GM12801 (cell line): Measurements from ENCODE around the gene NELFCD.

Source experiments
- TF ChIP-seq, protein P1 (sequence below): IDR thresholded peaks from one replicate; pipeline ENCODE4 v1.5.1; 2011; ENCODE audit warnings: control low read depth; ENCODE audit not compliant: insufficient read length; ENCODE audit errors: extremely low read depth

The NELFCD gene

DNA sequence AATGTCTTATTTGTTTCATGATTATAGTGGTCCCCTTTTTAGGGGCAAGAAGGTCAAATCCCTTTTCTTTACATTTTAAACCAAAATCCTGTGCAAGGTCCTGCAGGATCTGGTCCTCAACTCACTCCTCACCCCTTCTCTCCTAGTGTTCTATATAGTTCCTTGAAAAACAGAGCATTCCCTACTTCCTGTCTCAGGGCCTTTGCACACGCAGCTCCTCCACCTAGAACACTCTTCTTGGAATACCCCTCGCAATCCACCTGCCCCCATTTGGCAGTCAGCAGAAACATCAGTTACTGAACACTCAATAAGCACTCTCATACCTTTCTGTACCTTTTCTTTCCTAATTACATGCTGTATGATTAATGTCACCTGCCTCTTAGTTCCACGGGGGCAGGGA, 54.3 kb downstream of the NELFCD start:
- TF ChIP-seq, protein P1, sequence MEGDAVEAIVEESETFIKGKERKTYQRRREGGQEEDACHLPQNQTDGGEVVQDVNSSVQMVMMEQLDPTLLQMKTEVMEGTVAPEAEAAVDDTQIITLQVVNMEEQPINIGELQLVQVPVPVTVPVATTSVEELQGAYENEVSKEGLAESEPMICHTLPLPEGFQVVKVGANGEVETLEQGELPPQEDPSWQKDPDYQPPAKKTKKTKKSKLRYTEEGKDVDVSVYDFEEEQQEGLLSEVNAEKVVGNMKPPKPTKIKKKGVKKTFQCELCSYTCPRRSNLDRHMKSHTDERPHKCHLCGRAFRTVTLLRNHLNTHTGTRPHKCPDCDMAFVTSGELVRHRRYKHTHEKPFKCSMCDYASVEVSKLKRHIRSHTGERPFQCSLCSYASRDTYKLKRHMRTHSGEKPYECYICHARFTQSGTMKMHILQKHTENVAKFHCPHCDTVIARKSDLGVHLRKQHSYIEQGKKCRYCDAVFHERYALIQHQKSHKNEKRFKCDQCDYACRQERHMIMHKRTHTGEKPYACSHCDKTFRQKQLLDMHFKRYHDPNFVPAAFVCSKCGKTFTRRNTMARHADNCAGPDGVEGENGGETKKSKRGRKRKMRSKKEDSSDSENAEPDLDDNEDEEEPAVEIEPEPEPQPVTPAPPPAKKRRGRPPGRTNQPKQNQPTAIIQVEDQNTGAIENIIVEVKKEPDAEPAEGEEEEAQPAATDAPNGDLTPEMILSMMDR, result no peak

DNA sequence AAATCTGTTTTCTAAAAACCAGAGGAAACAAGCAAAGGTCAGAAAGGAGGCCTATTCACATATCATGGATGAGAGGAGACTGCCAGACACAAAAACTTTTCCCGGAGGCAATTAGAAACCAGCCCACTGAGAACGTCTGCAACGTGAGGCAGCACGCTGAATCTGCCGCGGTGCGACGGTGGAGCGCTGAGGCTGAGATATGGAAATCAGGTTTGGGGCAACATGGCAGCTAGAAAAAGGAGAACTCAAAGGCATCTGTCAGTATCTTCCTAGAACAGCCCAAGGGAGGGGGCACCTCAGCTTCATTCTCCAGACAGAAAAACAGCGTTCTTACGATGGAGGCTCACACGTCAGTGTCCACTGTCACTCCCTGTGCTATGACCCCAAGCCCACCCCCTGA, 56.3 kb downstream of the NELFCD start:
- TF ChIP-seq, protein P1, result no peak

DNA sequence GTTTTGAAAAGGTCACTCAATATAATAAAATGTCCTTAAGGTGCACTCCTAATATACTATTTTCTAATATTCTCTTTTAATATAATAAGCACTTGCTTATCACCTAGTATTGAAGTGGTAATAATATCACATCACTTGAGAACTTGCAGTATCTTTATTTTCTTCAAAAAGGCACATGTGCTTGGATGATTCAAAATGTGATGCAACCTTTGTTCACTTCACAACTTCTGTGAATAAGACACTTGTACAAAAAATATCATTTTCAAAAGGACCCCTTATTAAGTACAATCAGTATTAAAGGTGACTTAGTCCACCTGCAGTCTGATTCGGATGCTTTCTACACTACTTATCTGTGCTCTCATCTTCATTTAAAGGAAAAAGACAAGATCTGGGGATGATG, 58.2 kb downstream of the NELFCD start:
- TF ChIP-seq, protein P1, result no peak

GRCh38 chr20:59040667-59041066, 59.6 kb downstream of the NELFCD start:
- TF ChIP-seq, protein P1, result no peak

- TF ChIP-seq, protein P1, result no peak
These were observed 61.2 kb downstream of the NELFCD start, which contains the start of gene PRELID3B for GRCh38 chr20:59042151-59042795. PRELID3B (minus strand) TSS chr20:59042786; CDS start chr20:59042730, 56 bp downstream.

GRCh38 chr20:59042796-59043631, 62.0 kb downstream of the NELFCD start:
- TF ChIP-seq, protein P1, result no peak

DNA sequence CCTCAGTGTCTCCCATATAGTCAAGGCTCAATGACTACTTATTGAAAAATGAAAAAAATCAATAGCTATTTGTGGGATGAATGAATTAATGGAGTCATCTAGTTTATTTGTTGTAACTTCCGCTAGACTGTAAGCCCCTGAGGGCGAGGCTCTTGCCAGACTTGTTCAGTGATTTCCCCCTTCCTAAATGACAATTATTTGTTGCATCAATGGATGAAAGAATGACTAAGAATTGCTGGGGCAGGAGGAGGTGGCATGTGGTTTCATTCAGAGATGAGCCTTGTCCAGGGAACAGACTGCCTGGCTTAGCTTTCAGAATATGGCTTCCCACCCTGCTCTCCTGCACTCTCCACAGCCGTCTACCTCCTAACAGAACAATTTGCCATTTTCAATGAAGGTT, 62.6 kb downstream of the NELFCD start:
- TF ChIP-seq, protein P1, result no peak
